ENCODE results near the gene WWOX.

WWOX gene

DNA sequence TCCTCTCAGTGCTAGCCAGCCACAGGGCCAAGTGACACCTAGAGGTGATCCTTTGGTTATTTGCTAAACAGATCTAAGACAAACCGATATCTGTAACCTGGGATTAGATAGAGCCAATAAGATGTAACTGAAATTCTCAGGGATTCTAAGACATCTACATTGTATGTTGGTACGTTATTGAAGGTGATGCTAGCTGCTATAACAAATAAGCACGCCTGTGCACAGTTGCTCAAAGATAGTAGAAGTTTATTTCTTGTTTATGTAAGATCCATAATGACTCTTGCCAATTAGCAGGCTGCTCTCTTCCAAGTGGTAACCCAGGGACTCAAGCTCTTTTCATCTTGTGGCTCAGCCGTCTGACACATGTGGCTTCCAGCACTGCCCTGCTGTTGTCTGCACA lies 370.3 kb downstream of the WWOX start:
- DNase-seq (ENCODE audit: low read depth), result no peak

DNA sequence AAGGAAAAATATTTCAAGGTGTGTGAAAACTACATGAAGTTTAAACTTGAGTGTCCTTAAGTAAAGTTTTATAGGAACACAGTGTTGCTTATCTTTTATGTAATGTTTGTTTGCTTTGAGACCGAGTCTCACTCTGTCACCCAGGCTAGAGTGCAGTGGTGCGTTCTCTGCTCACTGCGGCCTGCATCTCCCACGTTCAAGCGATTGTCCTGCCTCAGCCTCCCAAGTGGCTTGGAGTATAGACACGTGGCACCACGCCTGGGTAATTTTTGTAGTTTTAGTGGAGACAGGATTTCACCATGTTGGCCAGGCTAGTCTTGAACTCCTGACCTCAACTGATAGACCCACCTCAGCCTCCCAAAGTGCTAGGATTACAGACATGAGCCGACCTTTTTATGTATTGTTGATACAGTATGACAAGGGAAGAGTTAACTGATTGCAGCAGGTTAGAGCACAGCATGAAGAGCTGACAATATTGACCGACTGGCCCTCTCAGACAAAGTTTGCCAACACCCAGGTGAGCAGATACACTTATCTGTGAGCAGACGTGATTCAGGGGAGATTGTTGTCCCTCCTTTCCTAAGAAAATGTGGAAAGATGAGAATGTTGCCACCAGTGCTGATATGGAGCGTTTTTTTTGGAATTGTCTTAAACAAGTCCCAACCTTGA lies 373.7 kb downstream of the WWOX start:
- no peak for DNase-seq (ENCODE audit: low read depth)

DNA sequence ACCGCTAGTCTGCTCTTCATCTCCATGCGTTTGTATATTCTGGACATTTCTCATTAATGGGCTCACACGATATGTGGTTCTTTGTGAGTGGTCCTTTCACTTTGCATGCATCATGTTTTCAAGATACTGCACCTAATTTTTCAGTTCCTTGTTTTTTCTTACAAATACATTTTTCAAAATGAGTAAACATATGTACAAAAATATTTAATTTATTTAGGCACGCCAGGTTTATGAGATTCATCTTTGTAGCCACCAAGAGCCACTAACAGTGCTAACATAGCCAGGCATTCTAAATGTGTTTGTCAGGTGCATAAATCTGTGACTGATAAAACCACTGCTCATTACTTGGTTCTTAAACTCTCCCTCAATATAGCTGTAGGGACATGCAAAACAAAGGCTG lies 375.3 kb downstream of the WWOX start:
- no peak for DNase-seq (ENCODE audit: low read depth)

DNA sequence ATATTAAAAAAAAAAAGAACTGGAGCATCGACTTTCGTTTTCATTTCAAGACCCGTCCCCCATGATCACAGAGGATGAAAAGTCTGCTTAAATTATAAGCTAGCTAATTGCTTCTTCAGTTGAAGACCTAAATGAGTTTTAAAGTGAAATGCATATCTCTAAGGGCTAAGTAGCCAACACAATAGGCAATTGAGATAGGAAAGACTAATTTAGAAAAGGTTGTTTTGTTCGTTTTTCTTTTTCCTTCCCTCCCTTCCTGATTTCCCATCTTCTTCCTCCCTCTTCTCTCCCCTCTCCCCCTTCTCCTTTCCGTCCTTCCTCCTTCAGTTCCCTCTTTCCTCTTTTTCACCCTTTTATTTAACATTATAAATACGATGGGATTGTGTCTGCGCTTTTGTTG lies 377.2 kb downstream of the WWOX start:
- no peak for DNase-seq (ENCODE audit: low read depth)

DNA sequence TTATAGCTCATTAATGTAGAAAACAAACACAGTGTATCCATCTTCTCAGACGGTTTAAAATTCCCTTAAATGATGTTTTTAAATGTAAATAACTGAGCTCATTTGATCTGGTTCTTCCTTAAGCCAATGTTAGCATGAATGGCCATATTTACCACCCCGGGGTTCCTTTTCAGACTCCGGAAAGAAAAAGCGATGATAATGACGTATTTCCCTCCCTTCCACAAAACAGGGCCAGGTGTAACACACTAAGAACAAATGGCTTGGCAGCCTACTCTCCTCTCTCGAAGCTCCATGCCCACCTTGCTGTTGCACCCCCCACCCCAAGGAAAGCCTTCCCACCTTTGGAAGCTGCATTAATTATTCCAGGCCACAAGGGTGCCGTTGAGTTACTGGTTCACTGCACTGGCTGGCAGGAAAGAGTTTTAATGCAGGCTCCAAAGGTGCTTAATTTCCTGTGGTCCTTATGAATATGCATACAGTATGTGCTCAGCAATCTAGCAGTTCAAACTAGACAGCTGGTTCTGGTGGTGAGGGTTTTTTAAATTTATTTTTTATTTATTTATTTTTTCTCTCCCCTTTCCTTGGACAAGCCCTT lies 378.9 kb downstream of the WWOX start:
- DNase-seq (ENCODE audit: low read depth), result no peak

DNA sequence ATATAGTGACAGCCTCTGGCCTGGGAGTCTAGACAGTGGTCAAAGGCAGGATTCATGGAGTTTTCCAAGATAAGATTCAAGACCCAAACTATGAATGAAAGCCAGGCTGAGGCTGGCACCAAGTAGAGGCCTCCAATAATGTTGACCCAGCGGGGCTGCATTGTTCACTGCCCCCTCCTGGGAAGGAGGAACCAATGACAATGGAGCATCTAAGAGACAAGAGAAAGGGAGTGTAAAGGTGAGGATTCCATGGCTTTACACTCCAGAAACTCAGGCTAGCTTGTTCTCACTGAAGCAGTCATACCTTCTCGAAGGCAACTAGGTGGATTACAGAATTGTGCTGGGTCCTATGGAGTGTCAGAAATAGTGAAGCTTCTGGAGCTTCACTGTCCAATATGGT lies 380.3 kb downstream of the WWOX start:
- no peak for DNase-seq (ENCODE audit: low read depth)

DNA sequence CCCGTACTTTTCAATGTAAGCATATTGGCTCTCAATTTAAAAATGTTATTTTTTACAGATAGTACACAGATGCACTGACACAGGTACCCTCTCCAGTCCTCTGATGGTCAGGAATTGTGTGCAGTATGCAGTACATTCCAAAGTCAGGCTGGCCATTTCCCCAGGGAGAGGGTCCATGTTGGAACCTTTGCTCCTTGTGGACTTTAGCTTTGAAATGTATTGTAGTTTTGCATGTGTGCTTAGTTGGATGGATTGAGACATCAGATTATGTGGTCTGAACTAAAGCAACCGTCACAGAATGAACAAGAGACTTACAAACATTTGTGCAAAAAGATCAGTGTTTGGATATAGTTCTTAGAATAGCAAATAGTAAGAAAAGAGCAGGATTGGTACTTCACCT lies 381.1 kb downstream of the WWOX start:
- no peak for DNase-seq (ENCODE audit: low read depth)

DNA sequence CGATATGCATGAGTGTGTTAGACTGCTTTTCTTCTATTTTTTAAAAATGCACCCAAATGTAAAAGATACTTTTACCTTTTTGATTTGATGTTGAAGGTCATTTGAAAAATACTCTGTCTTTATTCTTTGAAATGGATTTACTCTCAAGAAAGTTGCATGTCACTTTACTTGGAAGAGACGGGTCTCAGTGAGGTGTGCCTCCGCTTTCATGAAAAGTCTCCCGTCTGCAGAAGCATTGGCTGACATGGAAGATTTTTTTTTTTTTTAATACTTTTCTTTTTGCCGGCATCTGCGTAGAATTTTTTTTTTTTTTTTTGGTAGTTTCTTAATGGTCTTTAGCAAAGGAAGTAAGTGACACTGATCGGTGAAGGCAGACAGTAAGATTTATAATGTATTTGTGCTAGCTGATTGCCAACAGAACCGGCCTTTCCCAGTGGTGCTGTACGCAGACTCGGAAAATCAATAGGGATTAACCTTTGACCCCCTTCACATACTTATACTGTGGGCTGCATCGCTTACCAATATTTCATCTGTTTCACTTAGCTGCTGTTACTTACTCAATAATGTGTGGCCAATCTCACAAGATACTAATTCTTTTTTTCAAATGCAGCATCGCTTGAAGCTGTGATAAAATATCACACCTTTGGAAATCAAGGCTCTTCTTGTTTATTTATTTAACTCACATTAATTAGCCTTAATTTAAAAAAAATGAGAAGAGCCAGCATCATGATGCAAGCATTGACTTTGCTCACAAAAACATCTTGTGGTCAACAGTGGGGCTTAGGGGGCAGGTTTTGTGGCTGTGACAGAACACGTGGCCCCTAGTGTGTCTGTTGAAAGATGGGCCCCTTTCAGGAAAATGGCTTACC lies 383.9 kb downstream of the WWOX start:
- DNase-seq (ENCODE audit: low read depth), result no peak

DNA sequence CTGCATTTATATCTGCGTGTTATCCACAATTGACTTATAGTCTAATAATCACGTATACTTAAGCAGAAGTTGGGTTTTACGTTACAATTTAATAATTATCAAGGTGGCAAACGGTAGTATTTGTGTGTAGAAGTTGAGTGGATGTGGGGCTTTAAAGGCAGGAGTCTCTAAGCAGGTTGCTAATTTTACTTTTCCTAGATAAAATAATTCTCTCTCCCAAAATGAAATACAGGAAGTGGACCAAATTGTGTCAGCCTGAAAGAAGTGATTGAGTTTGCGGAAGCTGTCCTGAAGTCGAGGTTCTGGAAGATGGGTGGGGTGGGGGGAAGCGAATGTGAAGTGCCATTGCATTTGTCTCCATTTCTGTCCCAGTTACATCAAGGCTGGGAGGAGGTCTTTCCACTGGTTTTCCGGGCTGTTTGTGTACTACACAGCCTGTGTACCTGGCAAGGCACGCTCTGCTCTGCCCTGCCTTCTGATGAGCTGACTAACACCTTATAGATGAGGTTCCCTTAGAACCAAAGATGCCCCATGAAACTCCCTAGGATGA lies 385.1 kb downstream of the WWOX start:
- DNase-seq (ENCODE audit: low read depth), result no peak

DNA sequence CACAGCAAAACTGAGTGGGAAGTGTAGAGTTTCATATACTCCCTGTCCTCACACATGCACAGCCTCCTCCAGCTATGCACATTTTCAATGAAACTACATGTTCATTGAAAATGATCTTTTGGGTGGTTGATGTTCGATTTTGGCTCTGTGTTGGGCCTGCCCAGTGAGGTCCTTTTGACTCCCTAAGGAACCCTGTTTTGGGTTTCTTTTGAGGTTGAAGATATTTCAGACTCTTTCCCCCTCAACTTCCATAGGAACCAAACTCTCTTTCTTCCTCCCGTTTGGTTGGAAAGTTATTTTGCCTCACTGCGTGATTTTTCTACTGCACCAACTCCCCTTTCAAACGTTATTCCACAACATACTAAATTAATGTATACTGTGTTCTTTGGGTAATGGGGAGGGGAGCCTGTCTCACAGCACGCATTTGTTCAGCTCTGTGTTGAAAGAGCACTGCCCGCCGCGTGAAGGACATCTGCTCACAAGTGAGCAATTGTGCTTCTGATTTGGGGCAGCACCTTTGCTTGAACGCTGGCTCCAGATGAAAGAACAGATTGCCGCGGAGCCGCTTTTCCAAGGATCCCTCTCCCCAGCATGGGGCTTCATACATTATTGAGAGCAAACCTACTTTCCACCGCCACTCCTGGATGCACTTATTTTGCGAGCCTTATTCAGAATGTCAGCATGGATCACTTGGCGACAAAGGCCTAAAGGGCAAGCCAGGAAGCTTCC lies 385.9 kb downstream of the WWOX start:
- DNase-seq (ENCODE audit: low read depth), result no peak

DNA sequence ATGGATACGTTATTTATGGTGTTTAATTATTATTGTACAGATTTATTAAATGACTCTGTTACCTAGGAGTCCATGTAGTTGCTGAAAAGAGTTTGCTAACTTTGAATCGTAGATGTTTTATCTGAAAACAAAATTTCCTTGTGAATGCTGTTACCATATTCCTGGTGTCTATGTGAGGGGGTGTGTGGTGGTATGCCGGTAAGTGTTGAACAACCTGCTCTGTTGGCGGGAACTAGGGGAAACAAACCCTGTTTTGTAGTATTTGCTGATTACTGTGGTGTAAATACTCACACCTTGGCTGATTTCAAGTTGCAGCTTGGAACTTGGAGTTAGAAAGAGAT lies 386.4 kb downstream of the WWOX start:
- DNase-seq (ENCODE audit: low read depth), result no peak

DNA sequence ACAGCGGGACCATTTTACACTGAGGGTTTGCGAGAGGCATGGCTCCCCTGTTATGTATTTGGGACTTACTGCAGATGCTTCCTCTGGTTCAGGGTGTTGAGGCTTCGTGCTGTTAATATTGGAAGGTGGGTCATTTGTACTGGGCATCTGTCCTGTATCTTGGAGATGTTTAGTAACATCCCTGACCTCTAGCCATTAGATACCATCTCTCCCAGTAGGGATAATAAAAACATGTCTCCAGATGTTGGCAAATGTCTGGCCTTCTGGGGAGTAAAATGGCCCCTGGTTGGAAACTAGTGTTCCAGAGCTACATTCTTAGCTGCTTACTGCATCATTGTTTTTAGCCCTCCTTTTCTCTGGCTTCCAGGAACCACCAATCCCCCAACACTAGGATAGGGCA lies 388.0 kb downstream of the WWOX start:
- DNase-seq (ENCODE audit: low read depth), result no peak

DNA sequence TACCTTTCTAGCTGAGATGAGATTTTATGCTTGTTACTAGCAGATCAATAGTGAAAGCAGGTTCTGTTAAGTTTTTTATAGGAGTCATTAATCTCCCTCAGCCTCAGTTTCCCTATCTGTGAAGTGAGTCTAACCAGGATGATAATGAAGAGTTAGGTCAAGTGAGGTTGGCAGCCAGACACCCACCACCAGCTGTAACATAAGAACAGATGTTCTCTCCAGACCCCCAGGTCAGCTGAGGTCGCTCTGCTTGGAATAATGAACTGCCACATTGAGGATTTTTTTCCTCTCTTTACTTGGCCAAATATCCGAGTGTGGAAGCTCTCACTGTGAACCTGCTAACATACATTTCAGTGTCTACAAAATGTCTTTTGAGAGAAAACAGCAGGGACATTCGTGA lies 389.6 kb downstream of the WWOX start:
- DNase-seq (ENCODE audit: low read depth), result no peak

DNA sequence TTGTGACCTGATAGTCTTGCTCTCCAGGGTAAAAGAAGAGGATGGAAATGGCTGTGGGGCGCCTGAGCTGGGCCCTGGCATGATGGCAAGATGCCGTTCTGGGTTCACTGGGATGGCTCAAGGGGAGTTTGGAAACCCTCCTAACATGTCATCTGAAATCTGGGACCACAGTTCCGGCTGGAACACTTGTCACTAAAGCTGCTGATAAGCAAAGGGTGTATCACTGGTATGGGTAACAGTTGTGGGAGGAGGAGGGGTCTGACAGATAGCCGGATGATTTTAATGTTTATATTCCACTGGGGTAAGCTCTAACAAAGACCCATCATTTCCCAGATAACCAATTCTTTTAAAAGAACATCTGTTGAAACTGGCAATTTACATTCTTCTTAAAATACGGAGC lies 390.2 kb downstream of the WWOX start:
- DNase-seq (ENCODE audit: low read depth), result no peak

DNA sequence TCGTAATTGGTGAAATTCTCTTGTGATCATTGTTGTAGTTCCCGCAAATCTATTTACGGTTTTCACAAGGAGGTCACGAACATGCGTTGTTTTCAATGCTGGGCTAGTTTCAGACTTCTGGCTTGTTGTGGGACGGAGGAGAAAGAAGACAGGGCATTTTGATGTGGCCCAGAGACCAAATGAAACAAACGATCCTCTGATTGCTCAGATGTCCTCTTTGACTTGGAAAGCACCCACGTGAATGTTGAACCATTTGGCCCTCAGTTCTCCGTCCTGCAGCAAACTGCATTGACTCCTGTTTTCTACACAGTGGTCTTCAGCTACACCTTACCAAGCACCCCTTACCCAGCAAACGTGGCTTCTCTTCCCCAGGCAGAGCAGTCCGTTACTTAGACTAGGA lies 391.0 kb downstream of the WWOX start:
- DNase-seq (ENCODE audit: low read depth), result no peak

DNA sequence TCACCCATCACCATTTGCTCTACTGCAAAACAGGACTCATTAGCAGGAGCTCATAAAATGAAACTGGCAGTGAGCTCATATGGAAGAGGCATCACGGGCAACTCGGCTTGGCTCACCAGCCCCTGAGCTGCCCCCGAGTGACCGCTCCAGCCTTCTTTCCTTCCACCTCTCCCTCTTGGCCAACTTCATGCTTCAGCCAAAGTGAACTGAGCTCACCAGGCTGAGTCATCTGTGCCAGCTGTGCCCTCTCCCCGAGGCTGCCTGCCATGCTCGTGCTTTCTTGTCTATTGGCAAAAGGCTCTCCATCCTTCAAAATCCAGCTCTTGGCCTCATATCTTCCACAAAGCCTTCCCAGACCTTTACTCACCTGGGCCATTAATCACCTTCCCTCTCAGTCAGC lies 391.4 kb downstream of the WWOX start:
- DNase-seq (ENCODE audit: low read depth), result no peak

DNA sequence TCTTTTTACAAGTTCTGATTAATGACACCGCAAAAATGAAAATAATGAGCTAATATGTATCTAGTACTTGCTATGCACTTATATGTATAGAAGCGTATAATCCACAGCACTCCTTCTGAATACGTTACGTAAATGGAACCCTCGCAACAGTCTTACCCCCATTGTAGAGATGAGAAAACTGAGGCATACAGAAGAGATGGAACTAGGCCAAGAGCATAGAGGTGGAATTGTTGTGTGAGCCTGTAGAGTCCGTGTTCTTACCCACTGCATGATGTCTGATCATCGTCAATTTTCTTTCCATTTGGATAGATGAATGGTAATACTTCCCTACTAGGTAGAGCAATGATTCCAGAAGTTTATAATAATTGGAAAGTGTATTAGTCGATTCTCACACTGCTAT lies 394.1 kb downstream of the WWOX start:
- no peak for DNase-seq (ENCODE audit: low read depth)

DNA sequence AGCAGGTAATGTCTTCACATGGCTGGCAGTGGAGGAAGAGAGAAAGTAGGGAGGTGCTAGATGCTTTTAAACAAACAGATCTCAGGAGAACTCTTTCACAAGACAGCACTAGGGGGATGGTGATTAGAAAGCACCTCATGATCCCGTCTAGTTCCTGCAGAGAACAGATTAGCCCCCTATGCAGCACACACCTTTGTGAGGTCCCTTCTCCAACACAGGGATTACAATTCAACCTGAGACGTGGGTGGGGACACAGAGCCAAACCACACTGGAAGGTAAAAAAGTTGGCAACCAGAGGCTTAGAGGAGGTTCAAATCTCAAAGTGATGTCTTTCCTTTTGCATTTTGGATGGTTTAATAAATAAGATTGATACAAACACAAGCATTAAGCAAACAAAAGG lies 394.7 kb downstream of the WWOX start:
- no peak for DNase-seq (ENCODE audit: low read depth)

DNA sequence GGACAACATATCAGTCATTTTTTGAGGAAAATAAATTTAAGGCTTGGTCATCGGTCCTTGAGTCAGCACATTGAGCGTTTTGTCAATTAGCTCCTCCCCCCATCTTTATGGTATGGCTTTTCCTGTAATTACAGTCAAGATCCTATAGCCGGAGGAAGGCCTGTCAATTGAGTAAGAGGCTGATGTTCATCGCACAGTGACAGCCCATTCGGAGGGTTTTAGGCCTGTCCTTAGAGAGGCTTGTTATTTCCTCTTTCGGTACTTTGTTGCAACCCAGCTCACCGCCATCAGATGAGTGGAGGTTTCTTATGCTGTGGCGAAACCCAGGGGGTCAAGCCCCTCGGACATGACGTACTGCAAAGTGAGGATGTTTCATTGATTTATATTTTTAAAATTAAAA lies 395.2 kb downstream of the WWOX start:
- DNase-seq (ENCODE audit: low read depth), result no peak

DNA sequence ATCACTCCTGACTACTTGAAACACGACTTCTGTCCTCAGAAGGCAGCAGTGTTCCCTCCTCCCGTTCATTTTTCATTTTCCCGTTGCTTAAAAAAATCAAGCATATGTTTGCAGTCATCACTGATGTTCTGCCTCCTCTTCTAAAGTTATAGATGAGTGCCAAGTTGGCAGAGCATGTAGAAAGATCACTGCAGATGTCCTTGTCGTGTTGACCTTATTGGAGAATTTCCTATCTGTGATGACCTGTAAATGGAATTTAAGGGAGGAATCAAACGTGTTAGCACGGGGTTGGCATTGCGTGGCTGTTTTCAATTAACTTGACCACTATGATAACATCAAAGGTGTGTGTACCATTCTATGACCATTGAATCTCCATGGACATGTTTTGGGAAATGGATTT lies 396.7 kb downstream of the WWOX start:
- DNase-seq (ENCODE audit: low read depth), result no peak

DNA sequence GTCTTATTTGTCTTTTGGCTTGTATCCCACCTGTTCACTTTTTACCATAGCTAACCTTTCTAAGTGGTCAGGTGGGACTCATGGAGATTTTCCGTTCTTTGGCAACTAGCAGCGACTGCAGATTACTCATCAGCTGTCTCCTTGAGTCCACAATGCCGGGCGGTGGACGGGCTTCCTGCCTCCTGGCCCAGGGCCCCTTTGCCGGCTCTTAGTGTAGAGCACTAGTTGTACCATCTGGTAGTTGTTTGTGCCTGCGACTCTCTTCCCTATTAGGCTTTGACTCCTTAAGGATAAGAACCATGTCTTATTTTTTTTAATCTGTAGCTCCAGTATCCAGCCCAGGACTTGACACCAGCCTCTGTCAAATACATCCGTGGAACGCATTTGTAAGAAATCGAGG lies 399.9 kb downstream of the WWOX start:
- no peak for DNase-seq (ENCODE audit: low read depth)

DNA sequence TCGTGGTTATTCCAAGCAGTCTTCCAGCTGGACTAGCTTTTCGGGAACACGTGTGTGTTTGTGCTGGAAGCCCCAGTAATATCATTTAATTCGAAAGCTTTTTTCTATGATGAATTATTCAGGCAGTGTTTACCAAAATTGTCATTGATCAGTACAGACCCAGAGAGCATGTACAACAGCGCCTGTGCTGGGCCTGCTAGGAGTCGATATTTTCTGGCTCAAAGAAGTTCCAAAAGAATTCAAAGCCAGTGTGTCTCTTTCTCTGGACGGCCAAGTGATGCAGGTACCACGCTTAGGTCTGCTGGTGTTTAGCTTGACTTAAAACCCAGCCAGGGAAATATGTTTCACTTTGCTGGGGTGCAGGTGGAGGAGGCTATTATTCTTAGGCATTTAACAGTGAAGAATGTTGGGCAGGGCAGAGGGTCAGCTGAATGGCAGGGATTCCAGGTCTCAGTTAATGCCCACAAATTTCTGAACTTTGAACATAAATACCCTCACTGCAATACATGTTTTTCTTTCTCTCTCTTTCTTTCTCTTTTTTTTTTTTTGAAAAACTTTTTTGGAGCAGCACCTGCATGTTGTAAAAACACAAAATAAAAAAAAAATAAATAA lies 401.3 kb downstream of the WWOX start:
- no peak for DNase-seq (ENCODE audit: low read depth)

Measured in activated T-helper 9 cell treated with anti-CD3 and anti-CD28 coated beads, Interleukin-2, amount 50 U/mL, for 16 hours (primary cell).